ENCODE results near the gene SGMS1. TPM values are rescaled to one million over a fixed set of nuclear protein-coding genes. Genes with fewer than 3 reads are reported as not detected.
A peak's percentile ranks its signal among the peaks of the same experiment; 100 is the strongest.

SGMS1 gene
- polyA plus RNA-seq, 2 of the 4 experiments (the other 2 are of a cell fraction): 22.7 to 28.2 TPM

- TF ChIP-seq ZFP36 (IDR thresholded peaks at IDR 0.05; ENCODE audit: borderline replicate concordance, partially characterized antibody) (no peak), CTCF (IDR thresholded peaks at IDR 0.05) (no peak), KDM1A (IDR thresholded peaks at IDR 0.05; ENCODE audit: low read depth) (no peak), NFE2L2 (conservative IDR thresholded peaks at IDR 0.05; ENCODE audit: low read length) (no peak), ELK1 (IDR thresholded peaks at IDR 0.05; ENCODE audit: low read depth, low read length) (no peak), POLR2AphosphoS2 (conservative IDR thresholded peaks at IDR 0.05; ENCODE audit: low read length) (no peak), EHF (CRISPR knock-in tag; IDR thresholded peaks at IDR 0.05) (no peak)
- Histone ChIP-seq H3K4me3 (no peak overlapping the region), H3K4me2 (no peak overlapping the region), H3K27ac (no peak overlapping the region), H3K4me1 (peaks cover 7% of the 10 kb centered on the region; the same call in 1 of the 3 replicates), H3K9me3 (no peaks in the 10 kb centered on the region)
- DNase-seq (ENCODE audit: low read depth in 1 of 2, low spot score in 1 of 2) (no peak), FAIRE-seq (no peak), ATAC-seq (peak in 1 of 2 experiments; percentile 19; a peak in 1 of 6 replicates)
- 85% methylated on average over 5 of the region's 5 CpGs for WGBS (ENCODE audit: missing lambda C conversion rate)
- ChIA-PET CTCF (interaction anchor here (1.3 to 2.5 kb wide), 4 partner anchors 10 to 49 kb away, joined by 3 to 8 read pairs (median 5); no protein-coding TSS in a partner anchor), POLR2A (no interaction called here)
These were observed 48.1 kb downstream of the SGMS1 start for GRCh38 chr10:50575477-50576244.

- H3K9me3 ChIP-seq: no peaks in the 10 kb centered on the region
- 88% methylated on average over 5 of the region's 5 CpGs for WGBS (ENCODE audit: missing lambda C conversion rate)
- ATAC-seq (no peak), DNase-seq (ENCODE audit: low read depth in 1 of 2, low spot score in 1 of 2) (no peak), FAIRE-seq (no peak)
- H3K27ac ChIP-seq: no peak overlapping the region
- no peak overlapping the region for H3K4me3 ChIP-seq
- no peak overlapping the region for H3K4me2 ChIP-seq
- POLR2A ChIA-PET: no interaction called here
- CTCF ChIA-PET: interaction anchor here (1.3 to 2.5 kb wide), 2 partner anchors 13 to 47 kb away, joined by 3 to 8 read pairs; no protein-coding TSS in a partner anchor
- TF ChIP-seq KDM1A (IDR thresholded peaks at IDR 0.05; ENCODE audit: low read depth) (no peak), KDM5A (IDR thresholded peaks at IDR 0.05) (no peak), RAD21 (conservative IDR thresholded peaks at IDR 0.05 in 1 of 2, IDR thresholded peaks at IDR 0.05 in 1 of 2) (no peak), HOXA7 (CRISPR knock-in tag; IDR thresholded peaks at IDR 0.05) (no peak), USF2 (IDR thresholded peaks at IDR 0.05) (no peak), MAX (IDR thresholded peaks at IDR 0.05) (no peak)
- H3K4me1 ChIP-seq: peaks cover 7% of the 10 kb centered on the region; the same call in 1 of the 3 replicates
These were observed 48.8 kb downstream of the SGMS1 start for GRCh38 chr10:50574931-50575330.

DNA sequence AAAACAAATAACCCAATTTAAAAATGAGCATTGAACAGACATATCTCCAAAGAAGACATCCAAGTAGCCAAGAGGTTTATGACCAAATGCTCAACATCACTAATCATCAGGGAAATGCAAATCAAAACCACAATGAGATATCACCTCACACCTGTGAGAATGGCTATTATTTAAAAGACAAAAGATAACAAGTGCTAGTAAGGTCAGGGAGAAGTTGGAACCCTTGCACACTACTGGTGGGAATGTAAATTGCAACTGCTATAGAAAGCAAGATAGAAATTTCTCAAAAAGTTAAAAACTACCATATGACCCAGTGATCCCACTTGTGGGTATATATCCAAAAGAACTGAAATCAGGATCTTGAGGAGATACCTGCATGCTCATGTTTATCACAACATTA lies 49.5 kb downstream of the SGMS1 start:
- CTCF ChIA-PET: no interaction called here
- H3K9me3 ChIP-seq: no peaks in the 10 kb centered on the region
- TF ChIP-seq HMGXB4 (CRISPR knock-in tag; IDR thresholded peaks at IDR 0.05; ENCODE audit: borderline replicate concordance) (no peak), POLR2A (IDR thresholded peaks at IDR 0.05; ENCODE audit: low read length) (no peak), HOXB13 (CRISPR knock-in tag; IDR thresholded peaks at IDR 0.05; ENCODE audit: low read depth) (no peak), BHLHE40 (IDR thresholded peaks at IDR 0.05; ENCODE audit: low read depth, low read length) (no peak), RAD21 (conservative IDR thresholded peaks at IDR 0.05 in 1 of 2, IDR thresholded peaks at IDR 0.05 in 1 of 2) (no peak), ZFP36 (IDR thresholded peaks at IDR 0.05; ENCODE audit: borderline replicate concordance, partially characterized antibody) (no peak), HES2 (IDR thresholded peaks at IDR 0.05) (no peak), JUNB (IDR thresholded peaks at IDR 0.05) (no peak), EHMT2 (IDR thresholded peaks at IDR 0.05; ENCODE audit: low read depth) (no peak), FOXS1 (CRISPR knock-in tag; IDR thresholded peaks at IDR 0.05) (no peak), TP53 (CRISPR knock-in tag; IDR thresholded peaks at IDR 0.05) (no peak), RNF2 (IDR thresholded peaks at IDR 0.05; ENCODE audit: borderline replicate concordance, low read depth) (no peak), USF2 (IDR thresholded peaks at IDR 0.05) (no peak), KDM5A (IDR thresholded peaks at IDR 0.05) (no peak)
- TF ChIP-seq, protein P1, sequence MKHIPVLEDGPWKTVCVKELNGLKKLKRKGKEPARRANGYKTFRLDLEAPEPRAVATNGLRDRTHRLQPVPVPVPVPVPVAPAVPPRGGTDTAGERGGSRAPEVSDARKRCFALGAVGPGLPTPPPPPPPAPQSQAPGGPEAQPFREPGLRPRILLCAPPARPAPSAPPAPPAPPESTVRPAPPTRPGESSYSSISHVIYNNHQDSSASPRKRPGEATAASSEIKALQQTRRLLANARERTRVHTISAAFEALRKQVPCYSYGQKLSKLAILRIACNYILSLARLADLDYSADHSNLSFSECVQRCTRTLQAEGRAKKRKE (CRISPR knock-in tag; IDR thresholded peaks at IDR 0.05; ENCODE audit: low read depth): no peak
- POLR2A ChIA-PET: no interaction called here
- peaks cover 7% of the 10 kb centered on the region; the same call in 1 of the 3 replicates for H3K4me1 ChIP-seq
- H3K4me2 ChIP-seq: no peak overlapping the region
- FAIRE-seq (no peak), DNase-seq (ENCODE audit: low read depth in 1 of 2, low spot score in 1 of 2) (no peak), ATAC-seq (no peak)
- no peak overlapping the region for H3K4me3 ChIP-seq
- no peak overlapping the region for H3K27ac ChIP-seq

All from A549 (cell line).